GDM1 (cell line): Measurements from ENCODE around the gene TOB1.
"Not testable (repeated sequence)": the region's sequence is repeated elsewhere in the genome, so short reads cannot be mapped to it uniquely, and the experiment has no call there.

ENCODE experiments used
- DNase-seq: peaks from one replicate; lab custom pipeline; 2025; lab: John Stamatoyannopoulos, UW

The TOB1 gene

DNA sequence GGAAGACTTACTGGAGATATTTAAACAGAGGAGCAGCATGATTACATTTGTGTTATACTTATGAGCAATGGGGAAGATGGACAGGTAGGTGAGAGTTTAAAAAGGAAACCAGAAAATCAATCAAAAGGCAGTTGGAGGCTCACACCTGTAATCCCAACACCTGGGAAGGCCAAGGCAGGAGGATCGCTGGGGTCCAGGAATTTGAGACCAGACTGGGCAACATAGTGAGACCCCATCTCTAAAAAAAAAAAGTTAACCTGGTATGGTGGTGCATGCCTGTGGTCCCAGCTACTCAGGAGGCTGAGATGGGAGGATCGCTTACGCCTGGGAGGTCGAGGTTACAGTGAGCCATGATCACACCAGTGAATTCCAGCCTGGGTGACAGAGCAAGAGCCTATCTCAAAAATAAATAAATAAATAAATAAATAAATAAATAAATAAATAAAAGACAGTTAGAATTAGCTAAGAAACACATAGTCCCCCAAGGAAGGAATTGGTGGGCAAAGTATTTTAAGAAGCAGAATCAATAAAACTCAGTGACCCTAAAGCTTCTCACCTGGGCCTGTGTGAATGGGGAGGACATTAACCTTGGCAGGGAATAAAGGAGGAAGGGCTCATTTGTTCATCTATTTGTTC lies 32.3 kb upstream of the TOB1 start:
- no peak for DNase-seq

- DNase-seq: not testable (repeated sequence)
Measured at GRCh38 chr17:50894513-50894912, 28.4 kb upstream of the TOB1 start.

DNA sequence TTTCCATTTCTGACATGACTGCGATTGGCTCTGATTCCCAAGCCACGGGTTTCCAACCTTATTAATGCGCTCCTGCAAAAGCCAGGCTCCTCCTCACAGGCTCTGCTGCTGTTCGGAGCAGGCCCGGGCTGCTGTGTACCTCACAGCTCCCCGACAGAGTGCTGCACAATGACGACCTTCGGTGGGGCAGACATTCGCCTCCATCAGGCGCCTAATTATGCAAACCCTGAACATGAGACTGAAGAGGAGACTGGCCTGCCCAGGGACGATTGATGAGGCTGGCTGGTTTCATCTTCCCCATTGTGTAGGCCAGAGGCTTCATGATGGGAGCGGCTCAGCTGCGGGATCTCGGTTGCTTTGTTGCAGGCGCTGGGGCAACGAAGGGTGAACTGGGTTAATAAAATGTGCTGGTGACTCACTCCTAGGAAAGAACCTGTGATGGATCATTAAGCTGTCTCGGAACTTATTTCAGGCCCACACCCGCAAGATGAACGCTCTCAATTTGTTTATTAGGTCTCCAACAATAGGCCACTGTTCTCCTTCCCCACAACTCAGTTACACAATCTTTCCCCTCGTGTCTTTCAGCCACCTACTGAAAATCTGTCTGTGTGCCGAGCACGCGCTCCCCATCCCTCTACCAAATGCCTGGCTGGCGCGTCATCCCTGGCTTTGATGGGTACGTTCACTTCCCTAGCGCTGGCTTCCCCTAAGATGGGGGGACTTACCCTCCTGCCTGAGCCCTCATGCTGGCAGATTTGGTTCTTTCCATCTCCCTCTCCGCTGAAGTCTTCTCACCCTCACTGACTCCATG lies 27.2 kb upstream of the TOB1 start:
- DNase-seq: no peak

- no peak for DNase-seq
Measured at GRCh38 chr17:50892101-50892776, 26.1 kb upstream of the TOB1 start.

- DNase-seq: no peak
Measured at GRCh38 chr17:50891577-50891989, 25.4 kb upstream of the TOB1 start.

DNA sequence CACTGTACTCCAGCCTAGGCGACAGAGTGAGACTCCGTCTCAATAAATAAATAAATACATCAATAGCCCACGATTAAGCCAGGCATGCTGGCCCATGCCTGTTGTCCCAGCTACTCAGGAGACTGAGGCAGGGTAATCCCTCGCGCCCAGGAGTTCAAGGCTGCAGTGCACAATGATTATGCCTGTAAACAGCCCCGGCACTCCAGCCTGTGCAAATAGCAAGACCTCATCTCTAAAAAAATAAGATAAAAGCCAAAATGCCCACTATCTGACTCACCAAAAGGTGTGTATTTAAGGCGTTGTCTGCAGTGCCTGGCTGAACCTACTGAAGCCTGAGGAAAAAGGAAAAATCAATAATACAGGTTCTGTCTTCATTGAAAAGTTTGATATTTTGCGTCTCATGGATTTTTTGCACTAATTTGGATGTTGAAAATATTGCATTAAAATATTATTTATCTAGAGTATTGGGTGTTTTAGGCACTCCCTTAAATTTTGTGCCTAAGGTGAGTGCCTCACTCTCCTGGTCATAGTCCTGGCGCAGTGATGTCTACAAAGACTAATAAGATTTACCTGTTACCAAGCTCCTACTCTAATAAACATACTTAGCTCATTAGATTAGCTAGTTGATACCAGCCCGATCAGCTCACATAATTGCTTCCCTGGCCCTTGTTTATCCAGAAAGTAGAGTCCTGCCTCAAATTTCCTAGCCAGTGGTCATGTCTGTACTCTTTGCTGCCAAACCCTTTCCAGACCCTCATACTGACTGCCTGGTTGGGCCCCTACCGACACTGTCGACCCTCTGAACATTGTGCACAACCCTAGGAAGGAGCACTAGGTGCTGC lies 24.7 kb upstream of the TOB1 start:
- no peak for DNase-seq

GRCh38 chr17:50889528-50890118 lies 23.5 kb upstream of the TOB1 start:
- DNase-seq: no peak

GRCh38 chr17:50887705-50888245 lies 21.6 kb upstream of the TOB1 start:
- no peak for DNase-seq

DNA sequence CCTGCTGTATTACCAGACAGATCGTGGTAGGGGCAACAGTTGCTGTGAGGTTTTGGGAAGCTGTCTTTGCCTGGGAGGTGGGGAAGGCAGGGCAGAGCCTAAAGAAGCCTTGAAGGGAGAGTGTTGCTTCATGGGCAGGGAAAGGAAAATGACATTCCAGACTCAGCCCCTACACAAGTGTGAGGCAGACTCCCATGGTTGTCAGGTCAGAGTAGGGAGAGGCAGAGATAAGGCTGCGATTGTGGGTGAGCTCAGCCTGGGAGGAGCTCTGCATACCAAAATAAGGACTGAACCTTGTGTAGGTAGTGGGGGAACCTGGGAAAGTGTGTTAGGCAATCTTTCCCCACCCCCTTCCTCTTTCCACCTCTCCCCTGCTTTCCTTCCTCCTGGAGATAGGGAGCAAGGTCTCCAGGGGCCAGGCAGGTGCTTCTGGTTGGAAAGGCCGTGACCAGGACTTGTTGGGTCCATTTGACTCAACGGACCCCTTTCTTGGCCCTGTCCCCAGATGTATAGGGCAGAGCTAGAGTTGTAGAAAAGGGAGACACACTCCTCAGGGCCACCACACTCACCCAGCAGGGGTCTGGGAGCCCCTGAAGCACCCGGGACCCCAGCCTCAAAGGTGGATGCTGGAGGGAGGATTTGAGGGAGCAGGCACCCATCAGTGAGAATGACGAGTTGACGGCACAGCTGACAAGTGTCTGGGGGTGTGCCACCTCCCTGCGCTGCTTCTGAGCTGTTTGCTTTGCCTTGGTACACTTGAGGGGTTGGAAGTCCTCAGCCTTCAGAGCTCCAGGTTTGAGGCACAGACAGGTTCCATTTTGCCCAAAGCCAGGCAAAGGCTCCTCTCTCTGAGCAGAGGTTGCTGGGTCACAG lies 18.5 kb upstream of the TOB1 start:
- no peak for DNase-seq

DNA sequence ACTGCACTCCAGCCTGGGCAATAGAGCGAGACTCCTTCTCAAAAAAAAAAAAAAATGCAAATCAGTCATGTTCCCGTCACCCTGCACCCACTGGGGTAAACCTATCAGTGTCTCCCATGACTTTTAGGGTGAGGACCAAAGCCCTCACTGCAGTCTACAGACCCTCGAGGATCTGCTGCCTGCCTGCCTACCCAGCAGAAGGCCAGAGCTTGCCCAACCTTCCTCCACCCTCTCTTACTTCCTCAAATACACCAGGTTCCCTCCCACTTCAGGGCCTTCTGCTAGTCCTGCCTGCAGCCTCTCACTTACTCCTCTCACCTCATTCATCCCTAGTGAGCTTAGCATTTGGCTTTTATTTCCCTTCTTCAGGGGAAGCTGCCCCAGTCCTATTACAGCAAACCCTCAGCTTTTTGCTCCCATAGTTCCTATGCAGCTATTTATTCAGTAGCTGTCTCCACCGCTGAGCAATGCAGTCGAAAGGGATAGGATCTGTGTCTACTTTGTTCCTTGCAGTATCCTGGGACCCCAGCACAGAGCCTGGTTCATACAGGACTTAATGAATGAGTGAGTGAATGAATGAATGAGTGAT lies 17.8 kb upstream of the TOB1 start:
- peak; percentile 48 for DNase-seq

GRCh38 chr17:50882851-50883250 lies 16.7 kb upstream of the TOB1 start:
- DNase-seq: no peak

DNA sequence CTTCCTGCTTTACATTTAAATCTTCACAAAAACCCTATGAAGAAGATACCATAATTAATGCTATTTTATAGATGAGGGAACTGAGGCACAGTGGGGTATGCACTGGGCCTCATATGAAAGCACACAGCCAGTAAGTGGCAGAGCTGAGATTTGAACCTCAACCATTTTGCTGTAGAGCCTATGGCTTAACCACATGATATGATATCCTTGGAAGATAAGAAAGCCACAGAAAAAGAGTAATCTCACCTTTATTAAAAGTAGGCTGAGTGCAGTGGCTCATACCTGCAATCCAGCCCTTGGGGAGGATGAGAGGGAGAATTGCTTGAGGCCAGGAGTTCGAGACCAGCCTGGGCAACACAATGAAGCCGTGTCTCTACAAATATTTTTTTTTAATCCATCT lies 15.0 kb upstream of the TOB1 start:
- no peak for DNase-seq

GRCh38 chr17:50879086-50879485 lies 12.9 kb upstream of the TOB1 start:
- DNase-seq: no peak

DNA sequence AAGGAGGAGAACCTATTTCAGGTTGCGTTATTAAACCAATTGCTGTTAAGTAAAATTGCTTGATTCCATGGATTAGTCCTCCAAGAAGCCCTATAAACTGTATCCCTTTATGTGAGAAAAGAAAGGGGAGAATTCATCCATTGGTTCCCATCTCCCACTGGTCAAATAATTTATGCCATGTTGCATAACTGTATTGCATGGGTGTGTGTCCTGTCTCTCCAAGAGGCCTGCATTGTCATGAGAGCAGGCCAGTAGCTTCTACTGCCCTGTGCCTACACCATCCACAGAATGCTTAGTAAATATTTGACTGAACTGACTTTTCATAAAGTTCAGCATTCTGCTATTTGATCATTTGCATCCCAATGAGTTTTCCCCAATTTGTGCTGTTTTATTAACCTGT lies 11.7 kb upstream of the TOB1 start:
- no peak for DNase-seq

DNA sequence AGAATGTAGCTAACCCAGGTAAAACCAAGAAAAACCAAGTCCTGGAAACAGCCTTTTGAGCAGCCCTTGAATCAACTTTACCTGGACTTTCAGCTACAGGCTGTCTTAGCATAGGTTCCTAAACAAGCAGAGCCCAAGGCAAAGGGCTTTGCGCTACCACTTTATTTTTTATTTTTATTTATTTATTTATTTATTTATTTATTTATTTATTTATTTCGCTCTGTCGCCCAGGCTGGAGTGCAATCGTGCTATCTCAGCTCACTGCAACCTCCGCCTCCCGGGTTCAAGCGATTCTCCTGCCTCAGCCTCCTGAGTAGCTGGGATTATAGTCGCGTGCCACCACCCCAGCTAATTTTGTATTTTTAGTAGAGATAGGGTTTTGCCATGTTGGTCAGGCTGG lies 10.9 kb upstream of the TOB1 start:
- not testable (repeated sequence) for DNase-seq

DNA sequence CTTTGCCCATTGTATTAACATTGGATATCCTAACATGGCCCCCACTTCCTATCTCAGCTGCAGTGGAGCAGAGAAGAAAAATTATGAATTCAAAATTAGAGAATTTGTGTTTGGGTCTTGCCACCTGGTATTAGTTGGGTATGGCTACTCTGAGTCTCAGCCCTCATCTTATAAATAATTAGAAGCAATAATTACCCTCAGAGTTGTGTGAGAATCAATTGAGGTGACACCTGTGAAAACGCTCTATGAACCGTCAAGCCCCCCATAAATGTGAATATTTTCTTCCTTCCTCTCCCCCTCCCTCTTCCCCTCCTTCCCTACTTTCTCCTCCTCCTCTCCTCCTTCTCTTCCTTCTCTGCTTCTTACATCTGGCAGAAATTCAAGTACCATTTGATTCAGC lies 8.9 kb upstream of the TOB1 start:
- DNase-seq: no peak

DNA sequence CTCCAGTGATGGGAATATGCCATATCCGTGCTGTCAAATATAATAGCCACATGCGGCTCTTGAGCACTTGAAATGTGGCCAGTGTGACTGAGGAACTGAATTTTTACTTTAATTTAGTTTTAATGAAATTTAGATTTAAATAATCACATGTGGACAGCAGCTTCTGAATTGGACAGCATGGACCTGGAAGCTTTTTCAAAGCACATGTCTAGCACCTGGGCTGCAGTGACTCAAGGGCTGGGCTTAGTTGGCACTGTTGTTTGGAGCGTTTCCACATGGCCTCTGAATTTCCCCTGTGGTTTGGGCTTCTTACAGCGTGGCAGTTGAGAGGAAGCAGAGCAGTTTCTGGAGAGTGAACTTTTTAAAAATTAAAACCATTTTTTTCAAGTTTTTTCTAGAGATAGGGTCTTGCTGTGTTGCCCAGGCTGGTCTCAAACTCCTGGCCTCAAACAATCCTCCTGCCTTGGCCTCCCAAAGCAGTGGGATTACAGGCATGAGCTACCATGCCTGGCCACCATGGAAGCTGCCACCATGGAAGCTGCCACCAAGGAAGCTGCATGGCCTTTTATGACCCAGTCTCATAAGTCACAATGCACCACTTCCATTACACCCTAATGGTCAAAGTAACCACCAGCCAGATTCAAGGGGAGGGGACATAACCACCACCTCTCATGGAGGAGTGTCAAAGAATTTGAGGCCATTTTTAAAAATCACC lies 6.7 kb upstream of the TOB1 start:
- peak; percentile 59 for DNase-seq

DNA sequence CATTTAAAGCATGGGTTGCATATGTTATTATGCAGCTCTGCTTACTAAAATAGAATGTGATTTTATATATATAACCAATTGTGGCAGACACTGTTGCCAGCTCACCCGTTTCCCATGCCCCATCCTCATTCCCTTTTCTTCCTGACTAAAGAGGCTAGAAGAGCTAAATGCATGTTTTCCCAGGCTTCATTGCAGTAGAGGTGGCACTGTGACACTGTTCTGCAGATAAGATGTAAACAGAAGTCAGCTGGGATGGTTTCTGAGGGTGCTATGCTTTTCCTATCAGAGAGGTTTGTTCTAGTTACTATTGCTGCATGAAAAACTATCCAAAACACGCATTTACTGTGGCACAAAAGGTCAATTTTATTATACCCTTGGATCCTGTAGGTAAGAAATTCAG lies 5.7 kb upstream of the TOB1 start:
- DNase-seq: no peak

- DNase-seq: no peak
Measured at GRCh38 chr17:50871364-50871763, 5.2 kb upstream of the TOB1 start.

DNA sequence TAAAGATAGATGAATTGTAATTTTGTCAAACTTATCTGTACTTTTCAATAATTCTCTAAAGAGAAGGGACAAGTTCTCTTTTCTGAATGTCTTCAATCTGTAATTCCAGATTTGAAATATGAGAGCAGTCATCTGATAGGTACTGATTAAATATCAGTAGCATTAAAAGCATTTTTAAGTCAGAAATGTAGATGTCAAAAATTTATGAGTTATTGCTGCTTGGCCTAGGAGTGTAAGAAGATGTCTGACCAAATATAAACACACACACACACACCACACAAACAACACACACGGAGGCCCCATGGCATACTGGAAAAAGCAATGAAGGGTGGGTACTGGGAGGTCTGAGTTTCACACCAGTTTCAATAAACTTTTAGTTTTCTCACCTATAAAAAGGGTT lies 2.4 kb upstream of the TOB1 start:
- no peak for DNase-seq
